Right lobe of liver (tissue), 6 donors: ENCODE measurements around the gene HIGD1C. TPM values are rescaled to one million over a fixed set of nuclear protein-coding genes. Genes with fewer than 3 reads are reported as not detected.
A peak's percentile ranks its signal among the peaks of the same experiment; 100 is the strongest.

ENCODE experiments used
- ATAC-seq, 4 donors: fragments of 200-7000 bp; cut with Tn5 transposase; one replicate each; pipeline ENCODE4 v1.9.1; 2020; ENCODE audit warnings: mild to moderate bottlenecking in 4 of 4, moderate library complexity in 4 of 4
- DNase-seq, 3 donors: peaks; one replicate each; pipeline ENCODE4 v3.0.0-alpha.2; 2020
- H3K27ac ChIP-seq, 3 donors: fragments of 200-600 bp; one replicate each; pipeline ENCODE4 v1.8.0; 2022
- H3K27me3 ChIP-seq, 2 donors: fragments of 200-600 bp; one replicate each; pipeline ENCODE4 v1.8.0; 2022
- H3K36me3 ChIP-seq, 4 donors: fragments of 200-600 bp; sonication (generic) in 1 of 4; one replicate each; pipeline versions ENCODE4 v1.5.1 to v1.8.0; 2017 to 2022; ENCODE audit warnings: control low read depth in 1 of 4
- H3K4me1 ChIP-seq, 4 donors: fragments of 200-600 bp; sonication (generic) in 1 of 4; one replicate each; pipeline versions ENCODE4 v1.5.1 to v1.8.0; 2017 to 2022; ENCODE audit warnings: control low read depth in 1 of 4
- H3K4me3 ChIP-seq, 3 donors: fragments of 200-600 bp; one replicate each; pipeline ENCODE4 v1.8.0; 2022
- H3K9me3 ChIP-seq, 4 donors: fragments of 200-600 bp; sonication (generic) in 1 of 4; one replicate each; pipeline versions ENCODE4 v1.5.1 to v1.8.0; 2017 to 2022; ENCODE audit warnings: control low read depth in 1 of 4
- POLR2A ChIP-seq: fragments of 450-650 bp; IDR thresholded peaks from one replicate; pipeline ENCODE4 v1.6.1; 2017; ENCODE audit warnings: antibody characterized with exemption, mild to moderate bottlenecking
- WGBS: methylation state at CpG from one replicate; pipeline ENCODE4 v1.1.6; 2018; ENCODE audit warnings: low coverage, low lambda C conversion rate; ENCODE audit not compliant: insufficient coverage; ENCODE audit errors: missing lambda C conversion rate; 5-methylcytosine and 5-hydroxymethylcytosine counted together
- intact Hi-C, 2 donors: fragments of 100-400 bp; cut with DNase I; formaldehyde crosslinking; loops; one replicate each; pipeline versions ENCODE4 v1.11.2 to v1.14.1; 2022
- total RNA-seq, 6 experiments: library from RNA; depleted of rRNA in 2 of 6; stranded (reverse); fragments of >200 nt in 2 of 6; fragmentation: NEBNext Ultra II Directional in 3 of 6; extraction: Animal tissue kit (Norgen Biotek cat#: 25700) in 3 of 6; gene quantifications; one replicate each; pipeline versions ENCODE4 v1.1.0 to v1.2.4, GENCODE V29; 2016 to 2023
- TF ChIP-seq, protein P1 (sequence below), 4 donors: fragments of 200-600 bp in 3 of 4; fragments of 450-650 bp in 1 of 4; IDR thresholded peaks; one replicate each; pipeline versions ENCODE4 v1.5.1 to v1.8.0; 2016 to 2022; ENCODE audit warnings: antibody characterized with exemption in 4 of 4, mild to moderate bottlenecking in 2 of 4
- donor health status: DM: no; HTN: yes; CAD: no.
- donor health status: DM: no; HTN: no; CAD: no.
- donor health status: DM: no; HTN: no; CAD: no.
- donor health status: DM: no; HTN: yes; CAD: no.
- donor health status: DM: no; HTN: yes; CAD: no.

The HIGD1C gene
- total RNA-seq, 6 experiments from 2014 or later, result not detected

DNA sequence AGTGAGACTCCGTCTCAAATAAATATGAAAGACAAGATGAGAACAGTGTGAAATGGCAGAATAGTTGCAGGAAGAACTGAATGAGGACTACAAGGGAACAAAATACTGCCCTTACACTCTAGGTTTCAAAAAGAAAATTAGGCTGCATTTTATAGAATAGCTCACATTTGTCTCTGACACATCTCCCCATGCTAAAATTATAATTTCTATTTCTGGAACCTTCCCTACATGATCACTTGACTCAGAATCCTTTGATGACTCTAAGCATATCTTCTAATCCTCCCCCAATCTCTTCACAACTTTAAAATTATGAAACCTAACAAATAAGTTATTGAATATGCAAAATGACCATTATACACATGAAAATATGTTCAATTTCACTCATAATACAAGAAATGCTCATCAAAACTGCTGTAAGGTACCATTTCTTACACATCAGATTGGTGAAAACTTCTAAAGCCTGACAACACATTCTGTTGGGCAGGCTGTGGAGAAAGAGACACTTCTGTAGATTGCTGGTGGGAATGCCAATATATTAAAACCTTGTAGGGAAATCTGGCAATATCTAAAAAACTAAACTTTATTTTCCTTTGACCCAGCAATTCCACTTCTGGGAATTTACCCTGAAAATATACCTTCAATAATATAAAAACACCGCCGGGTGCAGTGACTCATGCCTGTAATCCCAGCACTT is 4.3 kb upstream of the HIGD1C start:
- TF ChIP-seq, protein P1, sequence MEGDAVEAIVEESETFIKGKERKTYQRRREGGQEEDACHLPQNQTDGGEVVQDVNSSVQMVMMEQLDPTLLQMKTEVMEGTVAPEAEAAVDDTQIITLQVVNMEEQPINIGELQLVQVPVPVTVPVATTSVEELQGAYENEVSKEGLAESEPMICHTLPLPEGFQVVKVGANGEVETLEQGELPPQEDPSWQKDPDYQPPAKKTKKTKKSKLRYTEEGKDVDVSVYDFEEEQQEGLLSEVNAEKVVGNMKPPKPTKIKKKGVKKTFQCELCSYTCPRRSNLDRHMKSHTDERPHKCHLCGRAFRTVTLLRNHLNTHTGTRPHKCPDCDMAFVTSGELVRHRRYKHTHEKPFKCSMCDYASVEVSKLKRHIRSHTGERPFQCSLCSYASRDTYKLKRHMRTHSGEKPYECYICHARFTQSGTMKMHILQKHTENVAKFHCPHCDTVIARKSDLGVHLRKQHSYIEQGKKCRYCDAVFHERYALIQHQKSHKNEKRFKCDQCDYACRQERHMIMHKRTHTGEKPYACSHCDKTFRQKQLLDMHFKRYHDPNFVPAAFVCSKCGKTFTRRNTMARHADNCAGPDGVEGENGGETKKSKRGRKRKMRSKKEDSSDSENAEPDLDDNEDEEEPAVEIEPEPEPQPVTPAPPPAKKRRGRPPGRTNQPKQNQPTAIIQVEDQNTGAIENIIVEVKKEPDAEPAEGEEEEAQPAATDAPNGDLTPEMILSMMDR (IDR thresholded peaks at IDR 0.05), result no peak
- no peak for TF ChIP-seq POLR2A
- Histone ChIP-seq H3K27me3 (no peaks in the 10 kb centered on the region), H3K4me3 (no peak overlapping the region), H3K36me3 (no peaks in the 10 kb centered on the region), H3K27ac (no peak overlapping the region), H3K4me1 (no peaks in the 10 kb centered on the region), H3K9me3 (no peaks in the 10 kb centered on the region)
- intact Hi-C loops, result no loop called here
- WGBS, result 82% methylated on average over 3 of the region's 3 CpGs
- ATAC-seq (no peak), DNase-seq (no peak)

GRCh38 chr12:50948798-50949197 is 3.5 kb upstream of the HIGD1C start:
- Histone ChIP-seq H3K4me1 (no peaks in the 10 kb centered on the region), H3K27ac (no peak overlapping the region), H3K27me3 (no peaks in the 10 kb centered on the region), H3K4me3 (no peak overlapping the region), H3K36me3 (no peaks in the 10 kb centered on the region), H3K9me3 (no peaks in the 10 kb centered on the region)
- no peak for TF ChIP-seq POLR2A
- TF ChIP-seq, protein P1 (IDR thresholded peaks at IDR 0.05), result no peak
- ATAC-seq, result no peak
- WGBS, result 53% methylated on average over 3 of the region's 4 CpGs
- no peak for DNase-seq
- intact Hi-C loops, result no loop called here

- TF ChIP-seq, protein P1 (IDR thresholded peaks at IDR 0.05), result no peak
- no peak for TF ChIP-seq POLR2A
- H3K27me3 ChIP-seq, result no peaks in the 10 kb centered on the region
- H3K36me3 ChIP-seq, result no peaks in the 10 kb centered on the region
- DNase-seq (no peak), ATAC-seq (no peak)
- no peaks in the 10 kb centered on the region for H3K4me1 ChIP-seq
- intact Hi-C loops, result no loop called here
- no peak overlapping the region for H3K4me3 ChIP-seq
- no peak overlapping the region for H3K27ac ChIP-seq
- WGBS, result 87% methylated on average over 4 of the region's 4 CpGs
- H3K9me3 ChIP-seq, result no peaks in the 10 kb centered on the region
These were observed 2.5 kb upstream of the HIGD1C start for GRCh38 chr12:50949801-50950302.

DNA sequence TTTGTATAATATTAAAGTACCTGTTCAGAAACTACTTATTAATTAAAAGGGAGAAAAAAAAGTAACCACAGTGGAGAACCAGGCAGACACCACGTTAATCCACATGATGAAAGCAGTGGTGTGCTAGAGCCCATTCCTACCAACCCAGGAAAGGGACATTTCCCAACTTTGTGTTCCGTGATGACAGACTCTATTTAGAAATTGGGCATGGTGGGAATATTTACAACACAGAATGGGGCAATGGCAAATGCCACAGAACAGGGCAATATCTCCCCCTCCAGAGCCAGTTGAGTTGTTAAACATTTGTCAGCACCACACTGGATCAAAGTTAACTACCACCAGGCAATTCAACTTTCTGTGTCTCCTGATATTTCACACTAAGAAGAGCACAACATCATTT is 1.2 kb upstream of the HIGD1C start:
- Histone ChIP-seq H3K4me3 (no peak overlapping the region), H3K27ac (no peak overlapping the region), H3K27me3 (no peaks in the 10 kb centered on the region), H3K4me1 (no peaks in the 10 kb centered on the region), H3K9me3 (no peaks in the 10 kb centered on the region), H3K36me3 (no peaks in the 10 kb centered on the region)
- 10% methylated on average over 2 of the region's 2 CpGs for WGBS
- intact Hi-C loops, result no loop called here
- TF ChIP-seq, protein P1 (IDR thresholded peaks at IDR 0.05), result no peak
- no peak for TF ChIP-seq POLR2A
- ATAC-seq, result peak in 3 of 4 donors; percentile 47 to 83 (median 78)
- no peak for DNase-seq
